AG04450 (cell line): ENCODE measurements around the gene SPATS2L. TPM values are rescaled to one million over a fixed set of nuclear protein-coding genes. Genes with fewer than 3 reads are reported as not detected.

Experiments used
- CTCF ChIA-PET: fragments of 300-600, 350-600 bp; formaldehyde crosslinking; extraction: SDS; loops from one replicate; lab custom pipeline; 2022; ENCODE audit warnings: antibody characterized with exemption, inconsistent platforms; lab: Charles Lee
- POLR2A ChIA-PET: fragments of 350-600 bp; formaldehyde crosslinking; extraction: SDS; loops from one replicate; lab custom pipeline; 2021; ENCODE audit warnings: antibody characterized with exemption, inconsistent platforms; lab: Yijun Ruan, JAX
- DNase-seq: peaks from one replicate; pipeline ENCODE4 v3.0.0-alpha.2; 2011; ENCODE audit warnings: low read depth, low spot score
- H3K27ac ChIP-seq: one replicate; pipeline ENCODE4 v1.5.1; 2012; ENCODE audit warnings: low read depth, low read length, control low read depth
- H3K27me3 ChIP-seq: one replicate; pipeline ENCODE4 v1.6.0; 2012; ENCODE audit warnings: low read length; ENCODE audit not compliant: control insufficient read depth, insufficient read depth
- H3K4me3 ChIP-seq: 2 replicates; pipeline ENCODE4 v1.5.1; 2011; ENCODE audit warnings: mild to moderate bottlenecking, low read depth, low read length, control low read depth
- H3K9me3 ChIP-seq: 2 replicates; pipeline ENCODE4 v1.5.1; 2012; ENCODE audit warnings: low read length; ENCODE audit not compliant: control insufficient read depth, insufficient read depth
- CTCF ChIP-seq: IDR thresholded peaks from 2 replicates; pipeline ENCODE4 v1.5.1; 2011; ENCODE audit warnings: low read depth, low read length, control low read depth, inconsistent platforms
- polyA plus RNA-seq: library from polyadenylated mRNA; depleted of rRNA; stranded (reverse); fragments of >200 nt; gene quantifications from 2 replicates; pipeline ENCODE4 v1.2.3, GENCODE V29; 2011

Gene SPATS2L
- polyA plus RNA-seq, 1 experiment, result 361 TPM

- ChIA-PET POLR2A (no interaction called here), CTCF (interaction anchor here (1.1 to 1.2 kb wide), 2 partner anchors 27 to 480 kb away, joined by 3 read pairs; no protein-coding TSS in a partner anchor)
- H3K27ac ChIP-seq, result no peak overlapping the region
- no peak for DNase-seq
- H3K4me3 ChIP-seq, result no peak overlapping the region
- no peak for TF ChIP-seq CTCF
- no peaks in the 10 kb centered on the region for H3K27me3 ChIP-seq
- no peaks in the 10 kb centered on the region for H3K9me3 ChIP-seq
Measured at GRCh38 chr2:200453853-200454534, 147.5 kb downstream of the SPATS2L start.

GRCh38 chr2:200454927-200455801 is 148.7 kb downstream of the SPATS2L start:
- H3K27me3 ChIP-seq, result no peaks in the 10 kb centered on the region
- CTCF ChIA-PET, result interaction anchor here (1.0 to 1.2 kb wide), 2 partner anchors 16 to 482 kb away, joined by 3 to 4 read pairs; no protein-coding TSS in a partner anchor
- no peaks in the 10 kb centered on the region for H3K9me3 ChIP-seq
- no peak overlapping the region for H3K4me3 ChIP-seq
- POLR2A ChIA-PET, result no interaction called here
- peak overlapping the region; percentile 25 for H3K27ac ChIP-seq
- no peak for TF ChIP-seq CTCF
- no peak for DNase-seq

- TF ChIP-seq CTCF, result no peak
- POLR2A ChIA-PET, result no interaction called here
- Histone ChIP-seq H3K9me3 (no peaks in the 10 kb centered on the region), H3K27me3 (no peaks in the 10 kb centered on the region), H3K27ac (peak overlapping the region; percentile 25), H3K4me3 (no peak overlapping the region)
- no peak for DNase-seq
- CTCF ChIA-PET, result no interaction called here
Measured at GRCh38 chr2:200455958-200456421, 149.5 kb downstream of the SPATS2L start.

GRCh38 chr2:200456567-200456966 is 150.1 kb downstream of the SPATS2L start:
- DNase-seq, result no peak
- no peak for TF ChIP-seq CTCF
- Histone ChIP-seq H3K9me3 (no peaks in the 10 kb centered on the region), H3K27me3 (no peaks in the 10 kb centered on the region), H3K4me3 (no peak overlapping the region), H3K27ac (no peak overlapping the region)
- POLR2A ChIA-PET, result interaction anchor here (0.8 kb wide), 1 partner anchor 12 kb away, joined by 5 read pairs; no protein-coding TSS in a partner anchor
- CTCF ChIA-PET, result no interaction called here
